Esophagus muscularis mucosa (tissue), 4 donors: ENCODE measurements around the gene ATP4B.

ENCODE experiments used
- CTCF ChIP-seq, 3 experiments: fragments of 200-600 bp in 2 of 3; fragments of 450-650 bp in 1 of 3; sonication (generic) in 2 of 3; IDR thresholded peaks; one replicate each; pipeline ENCODE4 v1.5.1; 2017 to 2019; ENCODE audit warnings: antibody characterized with exemption in 3 of 3, mild to moderate bottlenecking in 2 of 3, moderate library complexity in 1 of 3
- EP300 ChIP-seq: sonication (generic); formaldehyde crosslinking; IDR thresholded peaks from one replicate; pipeline ENCODE4 v1.6.1; 2017; ENCODE audit warnings: antibody characterized with exemption
- POLR2A ChIP-seq: fragments of 450-650 bp; IDR thresholded peaks from one replicate; pipeline ENCODE4 v1.6.1; 2017; ENCODE audit warnings: antibody characterized with exemption, moderate library complexity, mild to moderate bottlenecking, low read depth

GRCh38 chr13:113617961-113618360 is 40.0 kb downstream of the ATP4B start:
- TF ChIP-seq POLR2A (no peak), CTCF (IDR thresholded peaks at IDR 0.05) (no peak), EP300 (no peak)
